Tibial artery (tissue), 4 donors: ENCODE data around the gene MAP2K5.
A peak's percentile ranks its signal among the peaks of the same experiment; 100 is the strongest.

Experiments used
- DNase-seq, 2 donors: peaks; one replicate each; pipeline ENCODE4 v3.0.0-alpha.2; 2019
- H3K27ac ChIP-seq, 2 donors: fragments of 200-600 bp; sonication (generic) in 1 of 2; 1 replicate in 1 of 2; 2 replicates in 1 of 2; pipeline ENCODE4 v1.5.1; 2018 to 2019; ENCODE audit warnings: mild to moderate bottlenecking in 1 of 2
- H3K27me3 ChIP-seq, 2 donors: fragments of 200-600 bp; sonication (generic) in 1 of 2; one replicate each; pipeline versions ENCODE4 v1.5.1 to v1.6.0; 2016 to 2019
- H3K36me3 ChIP-seq, 3 donors: fragments of 200-600 bp; sonication (generic) in 2 of 3; one replicate each; pipeline ENCODE4 v1.5.1; 2016 to 2019; ENCODE audit warnings: mild to moderate bottlenecking in 2 of 3
- H3K4me1 ChIP-seq, 4 donors: fragments of 200-600 bp; sonication (generic) in 2 of 4; 1 replicate in 3 of 4; 2 replicates in 1 of 4; pipeline ENCODE4 v1.5.1; 2016 to 2019
- H3K4me3 ChIP-seq, 2 donors: fragments of 200-600 bp; sonication (generic) in 1 of 2; 1 replicate in 1 of 2; 2 replicates in 1 of 2; pipeline ENCODE4 v1.5.1; 2018 to 2019; ENCODE audit warnings: mild to moderate bottlenecking in 2 of 2
- H3K9me3 ChIP-seq, 3 donors: fragments of 200-600 bp; sonication (generic) in 1 of 3; one replicate each; pipeline ENCODE4 v1.5.1; 2016 to 2019
- CTCF ChIP-seq, 2 experiments: fragments of 200-600 bp in 1 of 2; fragments of 450-650 bp in 1 of 2; IDR thresholded peaks; one replicate each; pipeline ENCODE4 v1.5.1; 2017 to 2019; ENCODE audit warnings: antibody characterized with exemption in 2 of 2, mild to moderate bottlenecking in 1 of 2, moderate library complexity in 1 of 2
- intact Hi-C: fragments of 100-400 bp; cut with DNase I; formaldehyde crosslinking; loops from one replicate; pipeline ENCODE4 v1.15.0; 2023; ENCODE audit warnings: low total_unique reads

MAP2K5 gene

DNA sequence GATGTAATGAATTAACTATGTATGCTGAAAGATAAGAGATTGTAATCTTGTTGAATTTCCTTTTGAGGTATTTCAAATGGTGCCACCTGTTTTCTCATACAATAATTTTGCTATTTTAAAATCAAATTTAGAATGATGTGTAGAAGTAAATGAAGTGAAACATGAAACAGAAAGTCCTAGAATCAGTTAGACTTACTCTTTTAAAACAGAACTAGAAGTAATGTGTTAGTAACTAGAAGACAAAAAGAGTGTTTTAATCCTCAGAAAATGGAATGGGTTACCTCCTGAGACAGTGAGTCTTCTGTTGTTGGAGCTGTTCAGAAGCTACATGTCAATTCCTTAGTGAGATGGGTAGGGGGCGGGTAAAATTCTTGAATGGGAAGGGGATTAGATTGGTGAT lies 8.1 kb upstream of the MAP2K5 start:
- DNase-seq, result no peak
- Histone ChIP-seq H3K36me3 (no peaks in the 10 kb centered on the region), H3K4me3 (no peak overlapping the region), H3K4me1 (no peaks in the 10 kb centered on the region), H3K27me3 (no peaks in the 10 kb centered on the region), H3K27ac (no peak overlapping the region), H3K9me3 (no peaks in the 10 kb centered on the region)
- TF ChIP-seq CTCF (IDR thresholded peaks at IDR 0.05), result no peak
- intact Hi-C loops, result no loop called here

GRCh38 chr15:67537771-67538170 lies 4.7 kb upstream of the MAP2K5 start:
- TF ChIP-seq CTCF (IDR thresholded peaks at IDR 0.05), result no peak
- peaks cover 0 to 4% (median 0%) of the 10 kb centered on the region in 4 donors for H3K4me1 ChIP-seq
- no peak overlapping the region for H3K4me3 ChIP-seq
- H3K9me3 ChIP-seq, result no peaks in the 10 kb centered on the region
- no peak for DNase-seq
- no peaks in the 10 kb centered on the region for H3K36me3 ChIP-seq
- H3K27ac ChIP-seq, result no peak overlapping the region
- no peaks in the 10 kb centered on the region for H3K27me3 ChIP-seq
- intact Hi-C loops, result no loop called here

- Histone ChIP-seq H3K4me1 (peaks cover 0 to 25% (median 14%) of the 10 kb centered on the region in 4 donors), H3K27ac (peak overlapping the region; percentile 77 to 83), H3K4me3 (peak overlapping the region; percentile 58 to 71), H3K27me3 (no peaks in the 10 kb centered on the region), H3K9me3 (no peaks in the 10 kb centered on the region), H3K36me3 (peaks cover 0 to 10% (median 4%) of the 10 kb centered on the region in 3 donors)
- intact Hi-C loops, result loop anchor here (10.0 kb wide), 1 partner anchor 291 kb away; no protein-coding TSS in a partner anchor
- no peak for TF ChIP-seq CTCF (IDR thresholded peaks at IDR 0.05)
- no peak for DNase-seq
Measured at GRCh38 chr15:67543348-67543718, 830 bp downstream of the MAP2K5 start.

GRCh38 chr15:67544475-67544874 lies 2.0 kb downstream of the MAP2K5 start:
- Histone ChIP-seq H3K27me3 (no peaks in the 10 kb centered on the region), H3K9me3 (no peaks in the 10 kb centered on the region), H3K4me1 (peaks cover 0 to 30% (median 14%) of the 10 kb centered on the region in 4 donors), H3K27ac (no peak overlapping the region), H3K4me3 (no peak overlapping the region), H3K36me3 (peaks cover 0 to 10% (median 4%) of the 10 kb centered on the region in 3 donors)
- intact Hi-C loops, result loop anchor here (10.0 kb wide), 1 partner anchor 290 kb away; no protein-coding TSS in a partner anchor
- no peak for TF ChIP-seq CTCF (IDR thresholded peaks at IDR 0.05)
- no peak for DNase-seq

DNA sequence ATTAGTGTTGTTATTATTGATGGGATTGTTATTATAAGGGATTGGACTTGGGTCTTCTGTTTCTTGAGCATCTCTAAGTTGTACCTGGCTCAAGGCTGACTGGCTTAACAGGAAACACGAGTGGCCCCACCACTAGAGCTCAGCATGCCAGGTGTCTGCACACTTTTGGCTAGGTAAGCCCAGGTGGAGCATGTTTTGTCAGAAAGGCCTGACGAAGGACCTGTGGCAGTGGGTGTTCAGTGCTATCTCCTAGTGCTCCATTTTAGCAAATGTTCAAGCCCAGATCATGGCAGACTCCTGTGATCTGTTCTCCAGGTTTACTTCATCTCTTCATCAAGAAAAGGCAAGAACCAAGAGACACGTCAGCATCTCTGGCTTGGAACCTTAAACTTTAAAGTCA lies 3.4 kb downstream of the MAP2K5 start:
- Histone ChIP-seq H3K27ac (no peak overlapping the region), H3K4me3 (no peak overlapping the region), H3K4me1 (peaks cover 0 to 29% (median 14%) of the 10 kb centered on the region in 4 donors), H3K9me3 (no peaks in the 10 kb centered on the region), H3K27me3 (no peaks in the 10 kb centered on the region), H3K36me3 (peaks cover 0 to 16% (median 4%) of the 10 kb centered on the region in 3 donors)
- intact Hi-C loops, result loop anchor here (10.0 kb wide), 1 partner anchor 289 kb away; no protein-coding TSS in a partner anchor
- DNase-seq, result no peak
- no peak for TF ChIP-seq CTCF (IDR thresholded peaks at IDR 0.05)

- TF ChIP-seq CTCF (IDR thresholded peaks at IDR 0.05), result no peak
- no peaks in the 10 kb centered on the region for H3K9me3 ChIP-seq
- no peak for DNase-seq
- no peaks in the 10 kb centered on the region for H3K27me3 ChIP-seq
- H3K4me1 ChIP-seq, result peaks cover 0 to 26% (median 14%) of the 10 kb centered on the region in 4 donors
- H3K27ac ChIP-seq, result no peak overlapping the region
- peaks cover 7 to 21% (median 12%) of the 10 kb centered on the region in 3 donors for H3K36me3 ChIP-seq
- H3K4me3 ChIP-seq, result no peak overlapping the region
- intact Hi-C loops, result loop anchor here (10.0 kb wide), 1 partner anchor 288 kb away; no protein-coding TSS in a partner anchor
Measured at GRCh38 chr15:67547064-67547463, 4.6 kb downstream of the MAP2K5 start.
